Mesothelial cell of epicardium (in vitro differentiated cells): Measurements from ENCODE around the gene OLFML2B. TPM values are rescaled to one million over a fixed set of nuclear protein-coding genes. Genes with fewer than 3 reads are reported as not detected.

Experiments used
- DNase-seq, 2 experiments: peaks; one replicate each; pipeline ENCODE4 v3.0.0; 2021; ENCODE audit warnings: low spot score in 2 of 2; ENCODE audit not compliant: unreplicated experiment in 2 of 2
- H3K27ac Mint-ChIP-seq: 2 replicates; pipeline ENCODE4 v1.8.0; 2021; ENCODE audit warnings: mixed read lengths
- H3K27me3 Mint-ChIP-seq: 2 replicates; pipeline ENCODE4 v1.8.0; 2021; ENCODE audit warnings: low read depth, mixed read lengths
- H3K36me3 Mint-ChIP-seq: 2 replicates; pipeline ENCODE4 v1.8.0; 2021; ENCODE audit warnings: mixed read lengths
- H3K4me1 Mint-ChIP-seq: 2 replicates; pipeline ENCODE4 v1.8.0; 2021; ENCODE audit warnings: mixed read lengths
- H3K4me3 Mint-ChIP-seq: 2 replicates; pipeline ENCODE4 v1.8.0; 2021; ENCODE audit warnings: mild to moderate bottlenecking, moderate library complexity, mixed read lengths
- H3K9me3 Mint-ChIP-seq: 2 replicates; pipeline ENCODE4 v1.8.0; 2021; ENCODE audit warnings: mixed read lengths
- CTCF ChIP-seq: fragments of 200-600 bp; sonication (generic); IDR thresholded peaks from one replicate; pipeline ENCODE4 v1.5.0; 2021; ENCODE audit warnings: antibody characterized with exemption; ENCODE audit not compliant: unreplicated experiment
- total RNA-seq: library from RNA; stranded (reverse); gene quantifications from 3 replicates; pipeline ENCODE4 v1.2.1, GENCODE V29; 2021

The OLFML2B gene
- total RNA-seq, 1 donor from 2014 or later, result 4.4 TPM

- Mint-ChIP-seq H3K27me3 (peaks cover 16% of the 10 kb centered on the region), H3K36me3 (peaks cover 3% of the 10 kb centered on the region)
Measured at GRCh38 chr1:161986328-161986727, 37.3 kb downstream of the OLFML2B start.

GRCh38 chr1:161985301-161985822 lies 38.3 kb downstream of the OLFML2B start:
- Mint-ChIP-seq H3K9me3 (peaks cover 8% of the 10 kb centered on the region), H3K27me3 (peaks cover 16% of the 10 kb centered on the region), H3K4me3 (no peak overlapping the region), H3K4me1 (peaks cover 4% of the 10 kb centered on the region), H3K27ac (no peak overlapping the region), H3K36me3 (no peaks in the 10 kb centered on the region)
- no peak for DNase-seq
- TF ChIP-seq CTCF, result no peak

More at GRCh38 chr1:161986328-161986727, 37.3 kb downstream of the OLFML2B start:
- peaks cover 4% of the 10 kb centered on the region for H3K4me1 Mint-ChIP-seq
- no peak for DNase-seq
- H3K4me3 Mint-ChIP-seq, result no peak overlapping the region
- H3K9me3 Mint-ChIP-seq, result peaks cover 12% of the 10 kb centered on the region
- no peak for TF ChIP-seq CTCF
- no peak overlapping the region for H3K27ac Mint-ChIP-seq

DNA sequence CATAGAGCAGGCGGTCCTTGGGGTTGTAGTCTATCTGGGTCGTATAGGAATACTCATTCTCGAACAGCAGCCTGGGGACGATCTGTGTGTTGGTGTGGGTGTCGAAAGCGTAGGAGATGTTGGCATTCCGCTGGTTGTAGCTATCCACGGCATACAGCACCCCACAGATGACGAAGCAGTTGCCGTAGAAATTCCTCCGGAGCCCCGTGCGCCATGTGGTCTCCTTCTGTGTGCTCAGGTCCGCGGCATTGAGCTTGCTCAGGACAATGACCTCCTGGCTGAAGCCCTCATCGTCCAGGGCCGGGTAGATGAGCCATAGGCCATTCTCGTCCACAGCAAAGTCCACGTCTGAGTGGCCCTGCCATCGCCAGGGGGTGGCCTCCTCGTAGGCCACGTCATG lies 39.9 kb downstream of the OLFML2B start:
- H3K4me1 Mint-ChIP-seq, result peaks cover 4% of the 10 kb centered on the region
- H3K27ac Mint-ChIP-seq, result no peak overlapping the region
- peaks cover 13% of the 10 kb centered on the region for H3K27me3 Mint-ChIP-seq
- H3K36me3 Mint-ChIP-seq, result no peaks in the 10 kb centered on the region
- no peak for TF ChIP-seq CTCF
- no peak for DNase-seq
- peaks cover 8% of the 10 kb centered on the region for H3K9me3 Mint-ChIP-seq
- H3K4me3 Mint-ChIP-seq, result no peak overlapping the region

GRCh38 chr1:161982917-161983316 lies 40.8 kb downstream of the OLFML2B start:
- Mint-ChIP-seq H3K27ac (no peak overlapping the region), H3K4me3 (no peak overlapping the region), H3K4me1 (peaks cover 4% of the 10 kb centered on the region), H3K9me3 (peaks cover 9% of the 10 kb centered on the region), H3K27me3 (peaks cover 10% of the 10 kb centered on the region), H3K36me3 (no peaks in the 10 kb centered on the region)
- no peak for TF ChIP-seq CTCF
- no peak for DNase-seq

GRCh38 chr1:161982507-161982895 lies 41.2 kb downstream of the OLFML2B start:
- no peak for DNase-seq
- Mint-ChIP-seq H3K27ac (no peak overlapping the region), H3K9me3 (peaks cover 10% of the 10 kb centered on the region), H3K27me3 (peaks cover 9% of the 10 kb centered on the region), H3K4me3 (no peak overlapping the region), H3K4me1 (peaks cover 4% of the 10 kb centered on the region), H3K36me3 (no peaks in the 10 kb centered on the region)
- no peak for TF ChIP-seq CTCF
